Fibroblast of the aortic adventitia (primary cell): ENCODE data around the gene CSGALNACT2. TPM values are rescaled to one million over a fixed set of nuclear protein-coding genes. Genes with fewer than 3 reads are reported as not detected.

Experiments used
- DNase-seq: peaks from one replicate; pipeline ENCODE4 v3.0.0-alpha.2; 2010; ENCODE audit warnings: low read depth
- H3K4me3 ChIP-seq: 2 replicates; pipeline ENCODE4 v1.5.1; 2011; ENCODE audit warnings: low read depth, mild to moderate bottlenecking, control low read depth, low read length, moderate library complexity
- CTCF ChIP-seq: IDR thresholded peaks from 2 replicates; pipeline ENCODE4 v1.5.1; 2011; ENCODE audit warnings: mild to moderate bottlenecking, low read length, control low read depth, inconsistent platforms; ENCODE audit not compliant: insufficient read depth
- total RNA-seq: library from RNA; depleted of rRNA; stranded (reverse); fragments of >200 nt; gene quantifications from 2 replicates; pipeline ENCODE4 v1.2.3, GENCODE V29; 2012; ENCODE audit warnings: low replicate concordance

CSGALNACT2 gene
- total RNA-seq, 1 donor = 35.7 TPM

- no peak overlapping the region for H3K4me3 ChIP-seq
- DNase-seq = no peak
- no peak for TF ChIP-seq CTCF
Observed at GRCh38 chr10:43117031-43117776, 21.0 kb upstream of the CSGALNACT2 start.

- no peak for TF ChIP-seq CTCF
- H3K4me3 ChIP-seq = no peak overlapping the region
- DNase-seq = no peak
Observed at GRCh38 chr10:43117777-43118583, 20.3 kb upstream of the CSGALNACT2 start.

GRCh38 chr10:43118631-43119415 is 19.4 kb upstream of the CSGALNACT2 start:
- H3K4me3 ChIP-seq = no peak overlapping the region
- no peak for DNase-seq
- TF ChIP-seq CTCF = no peak

- H3K4me3 ChIP-seq = no peak overlapping the region
- no peak for DNase-seq
- TF ChIP-seq CTCF = no peak
Observed at GRCh38 chr10:43119416-43120115, 18.7 kb upstream of the CSGALNACT2 start.

GRCh38 chr10:43120116-43120928 is 17.9 kb upstream of the CSGALNACT2 start:
- TF ChIP-seq CTCF = no peak
- DNase-seq = no peak

More at GRCh38 chr10:43120116-43120928, 17.9 kb upstream of the CSGALNACT2 start:
- H3K4me3 ChIP-seq = no peak overlapping the region
